Esophagus muscularis mucosa (tissue), 4 donors: ENCODE data around the gene DGKQ. TPM values are rescaled to one million over a fixed set of nuclear protein-coding genes. Genes with fewer than 3 reads are reported as not detected.
A peak's percentile ranks its signal among the peaks of the same experiment; 100 is the strongest.
"Not testable (repeated sequence)": the region's sequence is repeated elsewhere in the genome, so short reads cannot be mapped to it uniquely, and the experiment has no call there.

Experiments
- DNase-seq: peaks from one replicate; pipeline ENCODE4 v3.0.0-alpha.2; 2017; ENCODE audit errors: extremely low spot score
- H3K27ac ChIP-seq, 4 donors: fragments of 200-600 bp; sonication (generic); replicated peaks in 1 of 4; 1 replicate in 3 of 4; 2 replicates in 1 of 4; pipeline ENCODE4 v1.5.1; 2016 to 2019; ENCODE audit warnings: mild to moderate bottlenecking in 1 of 4
- H3K27me3 ChIP-seq, 4 donors: fragments of 200-600 bp; sonication (generic); one replicate each; pipeline versions ENCODE4 v1.5.1 to v1.6.0; 2016 to 2019
- H3K36me3 ChIP-seq, 4 donors: fragments of 200-600 bp; sonication (generic); one replicate each; pipeline ENCODE4 v1.5.1; 2016 to 2019
- H3K4me1 ChIP-seq, 4 donors: fragments of 200-600 bp; sonication (generic); one replicate each; pipeline ENCODE4 v1.5.1; 2016 to 2019
- H3K4me3 ChIP-seq, 4 donors: fragments of 200-600 bp; sonication (generic); 1 replicate in 2 of 4; 2 replicates in 2 of 4; pipeline ENCODE4 v1.5.1; 2016 to 2019; ENCODE audit warnings: mild to moderate bottlenecking in 4 of 4, moderate library complexity in 1 of 4
- H3K9me3 ChIP-seq, 4 donors: fragments of 200-600 bp; sonication (generic); 1 replicate in 3 of 4; 2 replicates in 1 of 4; pipeline ENCODE4 v1.5.1; 2016 to 2019
- CTCF ChIP-seq, 3 experiments: fragments of 200-600 bp in 2 of 3; fragments of 450-650 bp in 1 of 3; sonication (generic) in 2 of 3; IDR thresholded peaks; one replicate each; pipeline ENCODE4 v1.5.1; 2017 to 2019; ENCODE audit warnings: antibody characterized with exemption in 3 of 3, mild to moderate bottlenecking in 2 of 3, moderate library complexity in 1 of 3
- EP300 ChIP-seq: sonication (generic); formaldehyde crosslinking; IDR thresholded peaks from one replicate; pipeline ENCODE4 v1.6.1; 2017; ENCODE audit warnings: antibody characterized with exemption
- POLR2A ChIP-seq: fragments of 450-650 bp; IDR thresholded peaks from one replicate; pipeline ENCODE4 v1.6.1; 2017; ENCODE audit warnings: antibody characterized with exemption, moderate library complexity, mild to moderate bottlenecking, low read depth
- POLR2AphosphoS5 ChIP-seq, 2 donors: sonication (generic); formaldehyde crosslinking; IDR thresholded peaks; one replicate each; pipeline ENCODE4 v1.6.1; 2017; ENCODE audit warnings: antibody characterized with exemption in 2 of 2
- WGBS: methylation state at CpG from one replicate; pipeline ENCODE4 v1.1.5; 2018; 5-methylcytosine and 5-hydroxymethylcytosine counted together
- intact Hi-C: fragments of 100-400 bp; cut with DNase I; formaldehyde crosslinking; loops from one replicate; pipeline ENCODE4 v1.15.1; 2023
- total RNA-seq, 4 donors: library from RNA; depleted of rRNA; stranded (reverse); fragments of >200 nt; gene quantifications; one replicate each; pipeline versions ENCODE4 v1.1.0 to v1.2.1, GENCODE V29; 2016

DGKQ gene
- total RNA-seq, 4 donors from 2014 or later, result 7.5 to 11.9 (median 9.9) TPM

GRCh38 chr4:946517-947471 is 26.6 kb downstream of the DGKQ start:
- intact Hi-C loops, result no loop called here
- TF ChIP-seq EP300 (no peak), POLR2AphosphoS5 (IDR thresholded peaks at IDR 0.05) (no peak), CTCF (IDR thresholded peaks at IDR 0.05) (no peak), POLR2A (no peak)
- no peak for DNase-seq
- H3K36me3 ChIP-seq, result peaks cover 0 to 20% (median 17%) of the 10 kb centered on the region in 4 donors
- no peak overlapping the region for H3K4me3 ChIP-seq
- H3K4me1 ChIP-seq, result peaks cover 5 to 17% (median 8%) of the 10 kb centered on the region in 4 donors
- H3K27ac ChIP-seq, result no peak overlapping the region
- 58% methylated on average over 36 of the region's 62 CpGs for WGBS
- H3K27me3 ChIP-seq, result no peaks in the 10 kb centered on the region
- no peaks in the 10 kb centered on the region for H3K9me3 ChIP-seq

- Histone ChIP-seq H3K9me3 (no peaks in the 10 kb centered on the region), H3K36me3 (peaks cover 0 to 13% (median 10%) of the 10 kb centered on the region in 4 donors), H3K4me3 (no peak overlapping the region), H3K4me1 (peaks cover 5 to 17% (median 8%) of the 10 kb centered on the region in 4 donors), H3K27me3 (no peaks in the 10 kb centered on the region), H3K27ac (no peak overlapping the region)
- WGBS, result 75% methylated on average over 5 of the region's 9 CpGs
- TF ChIP-seq EP300 (no peak), POLR2AphosphoS5 (IDR thresholded peaks at IDR 0.05) (no peak), POLR2A (no peak)
- intact Hi-C loops, result no loop called here
- DNase-seq, result no peak
Measured at GRCh38 chr4:946103-946450, 27.3 kb downstream of the DGKQ start.

GRCh38 chr4:945274-946102 is 27.9 kb downstream of the DGKQ start:
- no peak for DNase-seq
- H3K36me3 ChIP-seq, result peaks cover 0 to 13% (median 10%) of the 10 kb centered on the region in 4 donors

GRCh38 chr4:939508-939907 is 33.9 kb downstream of the DGKQ start:
- H3K9me3 ChIP-seq, H3K4me3 ChIP-seq, H3K27ac ChIP-seq, DNase-seq, intact Hi-C loops, H3K4me1 ChIP-seq, H3K27me3 ChIP-seq: not testable (repeated sequence)
- H3K36me3 ChIP-seq, result peaks cover 0 to 13% (median 10%) of the 10 kb centered on the region in 4 donors
- 92% methylated on average over 4 of the region's 4 CpGs for WGBS

More at GRCh38 chr4:945274-946102, 27.9 kb downstream of the DGKQ start:
- Histone ChIP-seq H3K4me3 (no peak overlapping the region), H3K27ac (no peak overlapping the region), H3K27me3 (no peaks in the 10 kb centered on the region), H3K4me1 (peaks cover 5 to 17% (median 8%) of the 10 kb centered on the region in 4 donors), H3K9me3 (no peaks in the 10 kb centered on the region)
- WGBS, result 69% methylated on average over 28 of the region's 28 CpGs
- TF ChIP-seq CTCF (IDR thresholded peaks at IDR 0.05) (no peak), POLR2AphosphoS5 (IDR thresholded peaks at IDR 0.05) (no peak), EP300 (no peak), POLR2A (no peak)
- intact Hi-C loops, result no loop called here

- WGBS, result 2% methylated on average over 9 of the region's 11 CpGs
- H3K4me3 ChIP-seq, result peak overlapping the region; percentile 78 to 99 (median 87)
- peak overlapping the region; percentile 85 to 96 (median 88) for H3K27ac ChIP-seq
- DNase-seq, result no peak
- no peaks in the 10 kb centered on the region for H3K27me3 ChIP-seq
- H3K9me3 ChIP-seq, result no peaks in the 10 kb centered on the region
- TF ChIP-seq POLR2AphosphoS5 (IDR thresholded peaks at IDR 0.05) (no peak), EP300 (no peak), POLR2A (no peak), CTCF (IDR thresholded peaks at IDR 0.05) (no peak)
- intact Hi-C loops, result no loop called here
- peaks cover 28 to 60% (median 46%) of the 10 kb centered on the region in 4 donors for H3K4me1 ChIP-seq
- H3K36me3 ChIP-seq, result no peaks in the 10 kb centered on the region
Measured at GRCh38 chr4:932713-933070, 40.7 kb downstream of the DGKQ start.
